Smooth muscle cell (in vitro differentiated cells): ENCODE data around the gene EID3. TPM values are rescaled to one million over a fixed set of nuclear protein-coding genes. Genes with fewer than 3 reads are reported as not detected.

Experiments
- DNase-seq: peaks from one replicate; lab custom pipeline; 2025; ENCODE audit not compliant: unreplicated experiment; lab: John Stamatoyannopoulos, UW
- H2AFZ ChIP-seq: fragments of 200-600 bp; sonication (generic); 2 replicates; pipeline ENCODE4 v1.6.0; 2016; ENCODE audit warnings: antibody characterized with exemption, low read depth, mild to moderate bottlenecking
- H3F3A ChIP-seq: fragments of 200-600 bp; sonication (generic); 2 replicates; pipeline ENCODE4 v1.6.0; 2017; ENCODE audit warnings: antibody characterized with exemption, low read depth
- H3K27ac ChIP-seq: fragments of 200-600 bp; sonication (generic); 2 replicates; pipeline ENCODE4 v1.5.1; 2016; ENCODE audit warnings: low read depth, mild to moderate bottlenecking
- H3K27me3 ChIP-seq: fragments of 200-600 bp; sonication (generic); 2 replicates; pipeline ENCODE4 v1.6.1; 2016; ENCODE audit warnings: low read depth, mild to moderate bottlenecking
- H3K36me3 ChIP-seq: fragments of 200-600 bp; sonication (generic); 2 replicates; pipeline ENCODE4 v1.5.1; 2016; ENCODE audit warnings: low read depth
- H3K4me1 ChIP-seq: fragments of 200-600 bp; sonication (generic); 2 replicates; pipeline ENCODE4 v1.5.1; 2016; ENCODE audit warnings: low read depth
- H3K4me2 ChIP-seq: fragments of 200-600 bp; sonication (generic); 2 replicates; pipeline ENCODE4 v1.6.0; 2016; ENCODE audit warnings: mild to moderate bottlenecking
- H3K4me3 ChIP-seq: fragments of 200-600 bp; sonication (generic); 2 replicates; pipeline ENCODE4 v1.5.1; 2016; ENCODE audit warnings: mild to moderate bottlenecking
- H3K79me2 ChIP-seq: fragments of 200-600 bp; sonication (generic); 2 replicates; pipeline ENCODE4 v1.6.0; 2016; ENCODE audit warnings: low read depth, mild to moderate bottlenecking
- H3K9ac ChIP-seq: fragments of 200-600 bp; sonication (generic); 2 replicates; pipeline ENCODE4 v1.6.0; 2016; ENCODE audit warnings: low read depth
- H3K9me3 ChIP-seq: fragments of 200-600 bp; sonication (generic); replicated peaks from 2 replicates; pipeline ENCODE4 v1.5.1; 2016; ENCODE audit warnings: low read depth
- H4K20me1 ChIP-seq: fragments of 200-600 bp; sonication (generic); 2 replicates; pipeline ENCODE4 v1.6.0; 2016; ENCODE audit warnings: low read depth
- WGBS: methylation state at CpG from one replicate; pipeline ENCODE4 v1.1.7; 2016; ENCODE audit warnings: low lambda C conversion rate; 5-methylcytosine and 5-hydroxymethylcytosine counted together
- polyA plus RNA-seq: library from polyadenylated mRNA; unstranded; fragments of >200 nt; fragmentation: Nextera tagmentation; extraction: Ambion mirVana; gene quantifications from 2 replicates; pipeline ENCODE4 v1.2.1, GENCODE V29; 2016
- total RNA-seq: library from RNA; depleted of rRNA; stranded (reverse); fragments of >200 nt; gene quantifications from 2 replicates; pipeline ENCODE4 v1.2.3, GENCODE V29; 2014
- TF ChIP-seq, protein P1 (sequence below): fragments of 200-600 bp; sonication (generic); IDR thresholded peaks from 2 replicates; pipeline ENCODE4 v1.5.1; 2017; ENCODE audit warnings: borderline replicate concordance, mild to moderate bottlenecking, antibody characterized with exemption; ENCODE audit not compliant: insufficient read depth, poor library complexity, severe bottlenecking

EID3 gene
- total and polyA plus RNA-seq, 2 experiments from 2014 or later, result 1.5 to 4.0 TPM

DNA sequence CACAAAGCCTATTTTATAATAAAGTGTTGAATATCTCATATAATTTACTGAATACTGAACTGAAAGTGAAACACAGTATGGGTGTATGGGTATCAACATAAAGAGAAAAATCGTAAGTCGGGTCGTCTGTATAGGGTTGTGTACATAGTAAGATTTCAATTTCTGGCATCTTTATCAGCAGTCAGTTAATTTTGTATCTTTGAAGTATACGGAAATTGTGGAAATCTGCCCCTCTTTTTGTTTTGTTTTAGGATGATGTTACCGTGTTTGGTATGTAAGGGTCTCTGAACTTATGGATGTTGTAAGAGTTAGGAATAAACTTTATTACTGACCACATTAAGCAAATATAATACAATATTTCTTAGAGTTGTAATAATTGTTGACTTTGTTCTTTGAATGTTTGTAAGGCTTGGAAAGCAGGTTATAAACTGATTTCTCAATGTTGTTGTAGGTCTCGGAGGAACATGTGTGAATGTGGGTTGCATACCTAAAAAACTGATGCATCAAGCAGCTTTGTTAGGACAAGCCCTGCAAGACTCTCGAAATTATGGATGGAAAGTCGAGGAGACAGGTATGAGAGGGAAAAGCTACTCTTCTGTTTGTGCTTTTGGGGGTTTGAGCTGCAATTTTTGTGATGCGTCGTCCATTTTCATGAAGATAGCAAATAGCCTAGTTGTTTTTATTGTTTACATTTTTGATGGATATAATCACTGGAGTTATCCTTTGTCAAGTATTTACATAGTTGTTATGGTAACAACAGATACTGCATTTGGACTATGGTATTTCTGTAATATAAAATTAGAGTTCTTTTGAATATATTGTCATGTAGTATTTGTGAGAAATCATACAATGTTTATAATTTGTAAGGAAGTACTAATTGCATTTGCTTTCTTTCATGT, 12.0 kb downstream of the EID3 start:
- no peak overlapping the region for H3K27ac ChIP-seq
- H3K79me2 ChIP-seq, result peaks cover 7% of the 10 kb centered on the region
- peaks cover 24% of the 10 kb centered on the region for H4K20me1 ChIP-seq
- no peak for DNase-seq
- H3K4me1 ChIP-seq, result no peaks in the 10 kb centered on the region
- H3K36me3 ChIP-seq, result peaks cover 42% of the 10 kb centered on the region
- no peak overlapping the region for H3K4me2 ChIP-seq
- H3K27me3 ChIP-seq, result no peaks in the 10 kb centered on the region
- 91% methylated on average over 10 of the region's 10 CpGs for WGBS
- no peak overlapping the region for H3K4me3 ChIP-seq
- H3F3A ChIP-seq, result no peaks in the 10 kb centered on the region
- H2AFZ ChIP-seq, result no peak overlapping the region
- no peak overlapping the region for H3K9ac ChIP-seq
- TF ChIP-seq, protein P1, sequence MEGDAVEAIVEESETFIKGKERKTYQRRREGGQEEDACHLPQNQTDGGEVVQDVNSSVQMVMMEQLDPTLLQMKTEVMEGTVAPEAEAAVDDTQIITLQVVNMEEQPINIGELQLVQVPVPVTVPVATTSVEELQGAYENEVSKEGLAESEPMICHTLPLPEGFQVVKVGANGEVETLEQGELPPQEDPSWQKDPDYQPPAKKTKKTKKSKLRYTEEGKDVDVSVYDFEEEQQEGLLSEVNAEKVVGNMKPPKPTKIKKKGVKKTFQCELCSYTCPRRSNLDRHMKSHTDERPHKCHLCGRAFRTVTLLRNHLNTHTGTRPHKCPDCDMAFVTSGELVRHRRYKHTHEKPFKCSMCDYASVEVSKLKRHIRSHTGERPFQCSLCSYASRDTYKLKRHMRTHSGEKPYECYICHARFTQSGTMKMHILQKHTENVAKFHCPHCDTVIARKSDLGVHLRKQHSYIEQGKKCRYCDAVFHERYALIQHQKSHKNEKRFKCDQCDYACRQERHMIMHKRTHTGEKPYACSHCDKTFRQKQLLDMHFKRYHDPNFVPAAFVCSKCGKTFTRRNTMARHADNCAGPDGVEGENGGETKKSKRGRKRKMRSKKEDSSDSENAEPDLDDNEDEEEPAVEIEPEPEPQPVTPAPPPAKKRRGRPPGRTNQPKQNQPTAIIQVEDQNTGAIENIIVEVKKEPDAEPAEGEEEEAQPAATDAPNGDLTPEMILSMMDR, result no peak
- H3K9me3 ChIP-seq, result no peaks in the 10 kb centered on the region

DNA sequence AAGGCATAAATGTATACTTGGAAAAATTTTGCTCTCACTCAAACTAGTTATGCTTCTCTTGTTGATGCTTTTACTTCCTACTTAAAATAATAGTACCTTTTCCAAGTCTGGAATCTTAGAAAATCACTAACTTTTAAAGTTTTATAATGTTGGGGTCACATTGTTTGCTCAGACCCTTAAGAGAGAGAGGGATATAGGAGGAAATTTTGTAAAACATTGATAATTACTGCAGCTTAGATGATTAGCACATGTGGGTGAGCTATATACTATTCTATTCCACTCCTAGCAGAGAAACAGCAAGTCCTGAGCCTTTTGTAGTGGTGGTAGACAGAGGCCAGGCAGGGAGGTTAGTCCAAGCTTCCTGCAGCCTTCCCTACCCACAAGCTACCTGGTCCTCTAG, 13.4 kb downstream of the EID3 start:
- TF ChIP-seq, protein P1, result no peak
- no peak overlapping the region for H3K27ac ChIP-seq
- no peak overlapping the region for H3K4me3 ChIP-seq
- no peaks in the 10 kb centered on the region for H3K9me3 ChIP-seq
- peaks cover 44% of the 10 kb centered on the region for H3K36me3 ChIP-seq
- peaks cover 16% of the 10 kb centered on the region for H4K20me1 ChIP-seq
- no peak for DNase-seq
- H3K4me1 ChIP-seq, result no peaks in the 10 kb centered on the region
- peaks cover 4% of the 10 kb centered on the region for H3K79me2 ChIP-seq
- no peaks in the 10 kb centered on the region for H3F3A ChIP-seq
- no peak overlapping the region for H2AFZ ChIP-seq
- H3K9ac ChIP-seq, result no peak overlapping the region
- no peak overlapping the region for H3K4me2 ChIP-seq
- H3K27me3 ChIP-seq, result no peaks in the 10 kb centered on the region

DNA sequence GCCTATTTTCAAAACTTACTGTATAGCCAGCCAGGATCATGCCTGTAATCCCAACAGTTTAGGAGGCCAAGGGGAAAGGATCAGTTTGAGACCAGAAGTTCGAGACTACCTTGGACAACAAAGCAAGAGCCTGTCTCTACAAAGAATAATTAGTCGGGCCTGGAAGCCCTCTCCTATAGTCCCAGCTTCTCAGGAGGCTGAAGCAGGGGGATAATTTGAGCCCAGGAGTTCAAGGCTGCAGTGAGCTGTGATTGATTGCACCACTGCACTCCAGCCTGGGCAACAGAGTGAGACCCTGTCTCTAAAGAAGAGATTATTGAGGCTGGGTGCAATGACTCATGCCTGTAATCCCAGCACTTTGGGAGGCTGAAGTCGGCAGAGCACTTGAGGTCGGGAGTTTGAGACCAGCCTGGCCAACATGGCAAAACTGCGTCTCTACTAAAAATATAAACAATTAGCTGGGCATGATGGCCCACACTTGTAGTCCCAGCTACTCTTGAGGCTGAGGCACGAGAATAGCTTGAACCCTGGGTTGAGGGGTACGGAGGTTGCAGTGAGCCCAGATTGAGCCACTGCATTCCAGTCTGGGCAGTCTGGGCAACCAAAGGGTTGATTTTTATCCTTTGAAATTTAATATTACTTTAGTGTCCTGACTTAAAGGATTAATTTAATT, 14.1 kb downstream of the EID3 start:
- Histone ChIP-seq H2AFZ (no peak overlapping the region), H3K4me2 (no peak overlapping the region), H4K20me1 (peaks cover 9% of the 10 kb centered on the region), H3K79me2 (no peaks in the 10 kb centered on the region), H3K27ac (no peak overlapping the region), H3K4me3 (no peak overlapping the region), H3K36me3 (peaks cover 36% of the 10 kb centered on the region), H3K4me1 (no peaks in the 10 kb centered on the region), H3K9ac (no peak overlapping the region), H3F3A (no peaks in the 10 kb centered on the region), H3K9me3 (no peaks in the 10 kb centered on the region), H3K27me3 (no peaks in the 10 kb centered on the region)
- DNase-seq, result no peak
- TF ChIP-seq, protein P1, result no peak
- 93% methylated on average over 7 of the region's 7 CpGs for WGBS

DNA sequence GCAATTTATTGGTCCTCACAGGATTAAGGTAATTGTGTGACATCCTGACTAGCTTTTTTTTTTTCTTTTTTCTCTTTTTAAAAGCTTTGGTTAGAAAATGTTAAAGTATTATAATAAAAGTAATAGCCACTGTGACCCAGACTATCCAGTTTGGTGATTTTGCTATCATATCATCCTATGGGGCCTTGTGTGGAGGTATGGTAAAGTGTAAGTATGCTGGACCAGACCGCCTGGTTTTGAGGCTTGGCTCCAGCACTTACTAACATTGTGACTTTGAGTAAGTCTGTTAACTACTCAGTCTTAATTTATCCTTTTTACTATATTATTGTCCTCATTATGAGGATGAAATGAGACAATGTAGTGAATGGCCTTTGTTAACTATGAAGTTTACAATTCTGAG, 15.5 kb downstream of the EID3 start:
- H3K9ac ChIP-seq, result no peak overlapping the region
- peaks cover 8% of the 10 kb centered on the region for H4K20me1 ChIP-seq
- no peak overlapping the region for H3K4me2 ChIP-seq
- no peak overlapping the region for H2AFZ ChIP-seq
- no peak overlapping the region for H3K4me3 ChIP-seq
- H3K79me2 ChIP-seq, result no peaks in the 10 kb centered on the region
- no peak for DNase-seq
- H3K36me3 ChIP-seq, result peaks cover 23% of the 10 kb centered on the region
- H3K9me3 ChIP-seq, result no peaks in the 10 kb centered on the region
- TF ChIP-seq, protein P1, result no peak
- no peaks in the 10 kb centered on the region for H3K4me1 ChIP-seq
- H3F3A ChIP-seq, result no peaks in the 10 kb centered on the region
- WGBS, result 96% methylated on average over 1 of the region's 1 CpG
- no peaks in the 10 kb centered on the region for H3K27me3 ChIP-seq
- H3K27ac ChIP-seq, result no peak overlapping the region
